Tibial nerve (tissue), 3 donors: ENCODE data around the gene CRISPLD2.

Experiments
- CTCF ChIP-seq, 5 experiments: fragments of 200-600 bp in 3 of 5; fragments of 450-650 bp in 2 of 5; sonication (generic) in 3 of 5; IDR thresholded peaks; one replicate each; pipeline ENCODE4 v1.5.1; 2016 to 2019; ENCODE audit warnings: antibody characterized with exemption in 5 of 5, mild to moderate bottlenecking in 3 of 5, moderate library complexity in 2 of 5
- POLR2A ChIP-seq, 2 donors: fragments of 450-650 bp; IDR thresholded peaks; one replicate each; pipeline ENCODE4 v1.6.1; 2017; ENCODE audit warnings: antibody characterized with exemption in 2 of 2, mild to moderate bottlenecking in 2 of 2, moderate library complexity in 2 of 2

- TF ChIP-seq CTCF (IDR thresholded peaks at IDR 0.05) = no peak
- no peak for TF ChIP-seq POLR2A (IDR thresholded peaks at IDR 0.05)
Measured at GRCh38 chr16:84861671-84862070, 41.9 kb downstream of the CRISPLD2 start.
